GM12875 (cell line): ENCODE data around the gene TRAIP.

Experiments
- H3K4me3 ChIP-seq: one replicate; pipeline ENCODE4 v1.5.1; 2011; ENCODE audit warnings: low read depth, low read length, control low read depth
- CTCF ChIP-seq: IDR thresholded peaks from 2 replicates; pipeline ENCODE4 v1.5.1; 2011; ENCODE audit warnings: low read depth, mild to moderate bottlenecking, control low read depth, inconsistent platforms, low read length, moderate library complexity, borderline replicate concordance; ENCODE audit not compliant: insufficient read depth

TRAIP gene

GRCh38 chr3:49804141-49805041 lies 52.0 kb downstream of the TRAIP start:
- TF ChIP-seq CTCF, result no peak

GRCh38 chr3:49803465-49804140 lies 52.8 kb downstream of the TRAIP start:
- TF ChIP-seq CTCF, result no peak
- H3K4me3 ChIP-seq, result peak overlapping the region; percentile 77

More at GRCh38 chr3:49804141-49805041, 52.0 kb downstream of the TRAIP start:
- peak overlapping the region; percentile 77 for H3K4me3 ChIP-seq

- peak; percentile 96 for TF ChIP-seq CTCF
- peak within 1 kb of the TSS; percentile 77 for H3K4me3 ChIP-seq
Measured at GRCh38 chr3:49802719-49803464, 53.5 kb downstream of the TRAIP start, which contains the start of gene INKA1. TSS of gene INKA1 (plus strand) at chr3:49803261. CDS start at chr3:49803393, 132 bp downstream.

GRCh38 chr3:49801160-49801559 lies 55.2 kb downstream of the TRAIP start:
- H3K4me3 ChIP-seq, result no peak overlapping the region
- TF ChIP-seq CTCF, result no peak

GRCh38 chr3:49799761-49800160 lies 56.6 kb downstream of the TRAIP start, which contains the start of gene CDHR4:
TSS of gene CDHR4 (minus strand) at chr3:49799873. CDS start at chr3:49799812, 61 bp downstream.
- no peak within 1 kb of the TSS for H3K4me3 ChIP-seq
- TF ChIP-seq CTCF, result no peak

- no peak overlapping the region for H3K4me3 ChIP-seq
- no peak for TF ChIP-seq CTCF
Measured at GRCh38 chr3:49799105-49799504, 57.3 kb downstream of the TRAIP start.
